Raji (cell line): ENCODE measurements around the gene NPTN.

Source experiments
- POLR2A ChIP-seq: IDR thresholded peaks from 2 replicates; pipeline ENCODE4 v1.6.1; 2011; ENCODE audit warnings: low read depth, low read length, control low read depth; ENCODE audit not compliant: insufficient read depth

NPTN gene

DNA sequence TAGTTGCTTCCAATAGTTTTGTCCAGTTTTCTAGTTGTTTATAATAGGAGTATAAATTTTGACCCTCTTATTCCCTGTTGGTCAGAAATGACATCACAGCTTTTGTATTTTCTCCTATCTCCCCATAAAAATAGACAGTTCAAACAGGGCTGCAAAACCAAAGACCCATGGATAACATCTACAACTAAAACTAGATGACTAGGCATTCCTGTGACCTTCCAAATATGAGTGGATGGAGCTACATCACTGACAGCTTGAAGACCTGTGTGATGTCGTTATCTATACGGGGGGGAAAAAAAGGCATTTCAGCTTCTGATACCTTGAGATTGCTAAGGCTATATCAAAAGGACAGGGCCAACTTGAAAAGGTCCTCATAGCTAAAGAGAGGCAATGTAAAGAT is 105.6 kb downstream of the NPTN start:
- TF ChIP-seq POLR2A: no peak

DNA sequence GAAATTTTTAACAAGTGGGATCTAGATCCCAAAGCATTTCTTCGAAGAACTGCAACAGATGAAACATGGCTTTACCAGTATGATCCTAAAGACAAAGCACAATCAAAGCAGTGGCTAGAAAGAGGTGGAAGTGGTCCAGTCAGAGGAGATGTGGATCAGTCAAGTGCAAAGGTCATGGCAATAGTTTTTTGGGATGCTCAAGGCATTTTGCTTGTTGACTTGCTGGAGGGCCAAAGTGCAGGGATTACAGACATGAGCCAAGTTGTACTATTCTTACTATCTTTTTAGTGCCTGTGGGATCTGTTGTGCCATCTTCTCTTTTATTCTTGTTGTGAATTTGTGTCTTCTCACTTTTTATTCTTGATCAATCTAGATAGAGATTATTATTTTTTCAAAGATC is 108.3 kb downstream of the NPTN start:
- TF ChIP-seq POLR2A: no peak

GRCh38 chr15:73522011-73522410 is 111.2 kb downstream of the NPTN start:
- TF ChIP-seq POLR2A: no peak

DNA sequence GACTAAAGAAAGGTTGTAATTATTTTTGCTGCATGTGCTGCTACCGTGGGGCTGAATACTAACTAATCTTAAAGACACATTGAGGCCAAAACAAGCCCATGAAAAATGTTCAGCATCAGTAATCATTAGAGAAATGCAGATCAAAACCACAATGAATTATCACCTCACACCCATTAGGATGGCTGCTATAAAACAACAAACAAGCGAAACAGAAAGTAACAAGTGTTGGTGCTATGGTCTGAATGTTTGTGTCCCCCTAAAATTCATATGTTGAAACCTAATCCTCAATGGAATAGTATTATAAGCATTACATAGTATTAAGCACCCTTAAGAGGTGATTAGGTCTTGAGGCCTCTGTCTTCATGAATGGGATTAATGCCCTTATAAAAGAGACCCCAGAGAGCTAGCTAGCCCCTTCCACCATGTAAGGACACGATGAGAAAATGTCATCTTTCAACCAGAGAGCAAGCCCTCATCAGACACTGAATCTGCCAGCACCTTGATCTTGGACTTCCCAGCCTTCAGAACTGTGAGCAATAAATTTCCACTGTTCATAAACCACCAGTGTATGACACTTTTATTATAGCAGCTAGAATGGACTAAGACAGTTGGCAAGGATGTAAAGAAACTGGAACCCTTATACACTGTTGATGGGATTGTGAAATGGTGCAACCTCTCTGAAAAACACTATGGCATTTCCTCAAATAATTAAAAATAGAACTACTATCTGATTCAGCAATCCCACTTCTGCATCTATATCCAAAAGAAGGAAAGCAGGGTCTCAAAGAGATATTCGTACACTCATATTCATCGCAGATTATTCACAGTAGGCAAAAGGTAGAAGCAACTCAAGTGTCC is 114.1 kb downstream of the NPTN start:
- no peak for TF ChIP-seq POLR2A

DNA sequence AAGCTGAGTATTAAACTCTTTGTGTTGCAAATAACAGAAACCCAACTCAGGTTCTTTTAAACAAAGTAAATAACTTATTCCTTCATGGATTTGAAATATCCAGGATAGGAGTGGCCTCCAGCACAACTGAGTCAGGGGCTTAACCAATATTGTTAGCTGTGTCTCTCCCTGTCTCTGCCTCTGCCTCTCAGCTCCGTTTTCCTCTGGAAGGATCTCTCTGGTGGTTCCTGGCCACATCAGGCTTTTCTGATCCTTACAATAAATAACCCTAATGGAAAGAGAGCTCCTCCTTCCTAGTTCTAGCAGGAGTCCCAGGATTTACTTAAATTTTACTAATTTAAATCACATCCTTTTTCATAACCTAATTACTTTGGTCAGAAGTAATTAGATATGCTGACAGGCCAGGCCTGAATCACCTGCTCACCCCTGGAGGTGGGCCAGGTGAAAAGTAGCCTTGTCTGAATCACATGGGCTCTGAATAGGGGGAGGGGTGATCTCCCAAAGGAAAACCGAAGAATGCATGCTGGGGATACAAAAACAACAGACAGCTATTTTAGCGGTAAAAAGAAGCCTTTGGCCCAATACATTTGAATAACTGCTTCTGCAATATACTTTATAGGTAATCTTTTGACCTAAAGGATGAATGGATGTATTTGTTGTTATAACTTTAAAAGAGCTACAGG is 114.9 kb downstream of the NPTN start:
- no peak for TF ChIP-seq POLR2A

- no peak for TF ChIP-seq POLR2A
Measured at GRCh38 chr15:73517566-73517965, 115.6 kb downstream of the NPTN start.

DNA sequence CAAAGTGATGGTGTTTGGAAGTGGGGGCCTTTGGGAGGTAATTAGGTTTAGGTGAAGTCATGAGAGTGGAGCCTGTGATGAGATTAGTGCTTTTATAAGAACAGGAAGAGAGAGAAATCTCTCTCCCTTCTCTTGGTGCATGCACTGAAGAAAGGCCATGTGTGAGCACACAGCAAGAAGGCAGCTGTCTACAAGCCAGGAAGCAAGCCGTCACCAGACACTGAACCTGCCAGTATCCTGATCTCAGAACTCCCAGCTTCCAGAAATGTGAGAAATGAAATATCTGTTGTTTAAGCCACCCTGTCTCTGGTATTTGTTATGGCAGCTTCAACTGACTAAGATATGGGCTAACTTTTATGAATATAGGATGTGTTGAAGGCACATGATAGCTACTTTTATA is 117.7 kb downstream of the NPTN start:
- TF ChIP-seq POLR2A: no peak
